ENCODE data around the gene SERPINI1. TPM values are rescaled to one million over a fixed set of nuclear protein-coding genes. Genes with fewer than 3 reads are reported as not detected.

Gene SERPINI1
- polyA plus RNA-seq, 1 experiment: 0.91 TPM

- CTCF ChIA-PET: no interaction called here
- no peak for TF ChIP-seq CTCF (IDR thresholded peaks at IDR 0.05; ENCODE audit: insufficient read depth, low read depth, low read length)
- Histone ChIP-seq H3K27me3 (ENCODE audit: control insufficient read depth, insufficient read depth, low read length) (no peaks in the 10 kb centered on the region), H3K36me3 (ENCODE audit: control insufficient read depth, insufficient read depth, low read length) (no peaks in the 10 kb centered on the region), H3K4me3 (ENCODE audit: low read depth, low read length) (no peak overlapping the region)
- no peak for DNase-seq (ENCODE audit: low read depth)
- POLR2A ChIA-PET: no interaction called here
These were observed 115.7 kb downstream of the SERPINI1 start for GRCh38 chr3:167851171-167851570.

GRCh38 chr3:167851749-167852148, 116.2 kb downstream of the SERPINI1 start:
- H3K27me3 ChIP-seq (ENCODE audit: control insufficient read depth, insufficient read depth, low read length): no peaks in the 10 kb centered on the region
- DNase-seq (ENCODE audit: low read depth): no peak
- H3K4me3 ChIP-seq (ENCODE audit: low read depth, low read length): no peak overlapping the region
- CTCF ChIA-PET: no interaction called here
- TF ChIP-seq CTCF (IDR thresholded peaks at IDR 0.05; ENCODE audit: insufficient read depth, low read depth, low read length): no peak
- POLR2A ChIA-PET: no interaction called here
- no peaks in the 10 kb centered on the region for H3K36me3 ChIP-seq (ENCODE audit: control insufficient read depth, insufficient read depth, low read length)

- no peaks in the 10 kb centered on the region for H3K27me3 ChIP-seq (ENCODE audit: control insufficient read depth, insufficient read depth, low read length)
- ChIA-PET CTCF (no interaction called here), POLR2A (no interaction called here)
- DNase-seq (ENCODE audit: low read depth): no peak
- no peak for TF ChIP-seq CTCF (IDR thresholded peaks at IDR 0.05; ENCODE audit: insufficient read depth, low read depth, low read length)
- H3K4me3 ChIP-seq (ENCODE audit: low read depth, low read length): no peak overlapping the region
- H3K36me3 ChIP-seq (ENCODE audit: control insufficient read depth, insufficient read depth, low read length): no peaks in the 10 kb centered on the region
These were observed 116.7 kb downstream of the SERPINI1 start for GRCh38 chr3:167852216-167852615.

GRCh38 chr3:167854063-167854462, 118.5 kb downstream of the SERPINI1 start:
- DNase-seq (ENCODE audit: low read depth): no peak
- CTCF ChIA-PET: no interaction called here
- POLR2A ChIA-PET: no interaction called here
- Histone ChIP-seq H3K4me3 (ENCODE audit: low read depth, low read length) (no peak overlapping the region), H3K27me3 (ENCODE audit: control insufficient read depth, insufficient read depth, low read length) (no peaks in the 10 kb centered on the region), H3K36me3 (ENCODE audit: control insufficient read depth, insufficient read depth, low read length) (no peaks in the 10 kb centered on the region)
- no peak for TF ChIP-seq CTCF (IDR thresholded peaks at IDR 0.05; ENCODE audit: insufficient read depth, low read depth, low read length)

- POLR2A ChIA-PET: no interaction called here
- CTCF ChIA-PET: no interaction called here
- no peak for TF ChIP-seq CTCF (IDR thresholded peaks at IDR 0.05; ENCODE audit: insufficient read depth, low read depth, low read length)
- no peak for DNase-seq (ENCODE audit: low read depth)
- Histone ChIP-seq H3K36me3 (ENCODE audit: control insufficient read depth, insufficient read depth, low read length) (no peaks in the 10 kb centered on the region), H3K4me3 (ENCODE audit: low read depth, low read length) (no peak overlapping the region), H3K27me3 (ENCODE audit: control insufficient read depth, insufficient read depth, low read length) (no peaks in the 10 kb centered on the region)
These were observed 119.3 kb downstream of the SERPINI1 start for GRCh38 chr3:167854846-167855245.
